ENCODE measurements around the gene RNF41.

DNA sequence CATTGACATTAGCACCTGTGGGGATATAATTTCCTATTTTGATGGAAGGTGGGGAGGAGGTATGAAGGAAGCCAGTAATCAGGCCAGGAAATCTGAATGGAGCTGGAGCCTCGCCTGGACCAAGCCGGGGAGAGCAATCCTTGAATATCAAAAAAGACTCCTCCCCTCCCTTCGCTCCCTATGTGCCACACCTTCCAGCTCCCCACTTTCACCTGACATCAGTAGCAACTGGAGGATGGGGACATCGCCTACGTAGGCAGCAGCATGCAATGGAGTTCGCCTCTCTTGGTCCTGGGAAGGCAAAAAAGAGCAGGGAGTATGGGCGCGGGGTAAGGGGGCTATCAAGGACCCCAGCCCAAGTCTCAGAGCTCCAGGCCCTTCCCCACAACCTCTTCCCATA is 35.3 kb upstream of the RNF41 start:
- TF ChIP-seq MXI1 (IDR thresholded peaks at IDR 0.05; ENCODE audit: low read depth, low read length) (no peak), SMC3 (IDR thresholded peaks at IDR 0.05; ENCODE audit: low read depth, low read length) (no peak), POLR2AphosphoS5 (IDR thresholded peaks at IDR 0.05; ENCODE audit: low read depth, low read length) (no peak), RAD21 (IDR thresholded peaks at IDR 0.05; ENCODE audit: low read length) (no peak), SIN3A (IDR thresholded peaks at IDR 0.05; ENCODE audit: borderline replicate concordance, low read depth, low read length) (no peak), JUND (IDR thresholded peaks at IDR 0.05) (no peak), EP300 (IDR thresholded peaks at IDR 0.05; ENCODE audit: borderline replicate concordance in 1 of 2, low read depth in 1 of 2, low read length in 1 of 2) (no peak), TAF1 (IDR thresholded peaks at IDR 0.05; ENCODE audit: borderline replicate concordance, low read depth, low read length) (no peak), TEAD4 (IDR thresholded peaks at IDR 0.05; ENCODE audit: borderline replicate concordance, insufficient read depth) (no peak), GABPA (IDR thresholded peaks at IDR 0.05; ENCODE audit: low read depth) (no peak)
- TF ChIP-seq, protein P1, sequence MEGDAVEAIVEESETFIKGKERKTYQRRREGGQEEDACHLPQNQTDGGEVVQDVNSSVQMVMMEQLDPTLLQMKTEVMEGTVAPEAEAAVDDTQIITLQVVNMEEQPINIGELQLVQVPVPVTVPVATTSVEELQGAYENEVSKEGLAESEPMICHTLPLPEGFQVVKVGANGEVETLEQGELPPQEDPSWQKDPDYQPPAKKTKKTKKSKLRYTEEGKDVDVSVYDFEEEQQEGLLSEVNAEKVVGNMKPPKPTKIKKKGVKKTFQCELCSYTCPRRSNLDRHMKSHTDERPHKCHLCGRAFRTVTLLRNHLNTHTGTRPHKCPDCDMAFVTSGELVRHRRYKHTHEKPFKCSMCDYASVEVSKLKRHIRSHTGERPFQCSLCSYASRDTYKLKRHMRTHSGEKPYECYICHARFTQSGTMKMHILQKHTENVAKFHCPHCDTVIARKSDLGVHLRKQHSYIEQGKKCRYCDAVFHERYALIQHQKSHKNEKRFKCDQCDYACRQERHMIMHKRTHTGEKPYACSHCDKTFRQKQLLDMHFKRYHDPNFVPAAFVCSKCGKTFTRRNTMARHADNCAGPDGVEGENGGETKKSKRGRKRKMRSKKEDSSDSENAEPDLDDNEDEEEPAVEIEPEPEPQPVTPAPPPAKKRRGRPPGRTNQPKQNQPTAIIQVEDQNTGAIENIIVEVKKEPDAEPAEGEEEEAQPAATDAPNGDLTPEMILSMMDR (IDR thresholded peaks at IDR 0.05) = no peak
- TF ChIP-seq, protein P2, sequence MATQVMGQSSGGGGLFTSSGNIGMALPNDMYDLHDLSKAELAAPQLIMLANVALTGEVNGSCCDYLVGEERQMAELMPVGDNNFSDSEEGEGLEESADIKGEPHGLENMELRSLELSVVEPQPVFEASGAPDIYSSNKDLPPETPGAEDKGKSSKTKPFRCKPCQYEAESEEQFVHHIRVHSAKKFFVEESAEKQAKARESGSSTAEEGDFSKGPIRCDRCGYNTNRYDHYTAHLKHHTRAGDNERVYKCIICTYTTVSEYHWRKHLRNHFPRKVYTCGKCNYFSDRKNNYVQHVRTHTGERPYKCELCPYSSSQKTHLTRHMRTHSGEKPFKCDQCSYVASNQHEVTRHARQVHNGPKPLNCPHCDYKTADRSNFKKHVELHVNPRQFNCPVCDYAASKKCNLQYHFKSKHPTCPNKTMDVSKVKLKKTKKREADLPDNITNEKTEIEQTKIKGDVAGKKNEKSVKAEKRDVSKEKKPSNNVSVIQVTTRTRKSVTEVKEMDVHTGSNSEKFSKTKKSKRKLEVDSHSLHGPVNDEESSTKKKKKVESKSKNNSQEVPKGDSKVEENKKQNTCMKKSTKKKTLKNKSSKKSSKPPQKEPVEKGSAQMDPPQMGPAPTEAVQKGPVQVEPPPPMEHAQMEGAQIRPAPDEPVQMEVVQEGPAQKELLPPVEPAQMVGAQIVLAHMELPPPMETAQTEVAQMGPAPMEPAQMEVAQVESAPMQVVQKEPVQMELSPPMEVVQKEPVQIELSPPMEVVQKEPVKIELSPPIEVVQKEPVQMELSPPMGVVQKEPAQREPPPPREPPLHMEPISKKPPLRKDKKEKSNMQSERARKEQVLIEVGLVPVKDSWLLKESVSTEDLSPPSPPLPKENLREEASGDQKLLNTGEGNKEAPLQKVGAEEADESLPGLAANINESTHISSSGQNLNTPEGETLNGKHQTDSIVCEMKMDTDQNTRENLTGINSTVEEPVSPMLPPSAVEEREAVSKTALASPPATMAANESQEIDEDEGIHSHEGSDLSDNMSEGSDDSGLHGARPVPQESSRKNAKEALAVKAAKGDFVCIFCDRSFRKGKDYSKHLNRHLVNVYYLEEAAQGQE (IDR thresholded peaks at IDR 0.05; ENCODE audit: low read depth, low read length) = no peak
- TF ChIP-seq, protein P3, sequence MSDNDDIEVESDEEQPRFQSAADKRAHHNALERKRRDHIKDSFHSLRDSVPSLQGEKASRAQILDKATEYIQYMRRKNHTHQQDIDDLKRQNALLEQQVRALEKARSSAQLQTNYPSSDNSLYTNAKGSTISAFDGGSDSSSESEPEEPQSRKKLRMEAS (IDR thresholded peaks at IDR 0.05; ENCODE audit: low read depth) = no peak; the same call in 1 of the 2 replicates
- TF ChIP-seq, protein P4, sequence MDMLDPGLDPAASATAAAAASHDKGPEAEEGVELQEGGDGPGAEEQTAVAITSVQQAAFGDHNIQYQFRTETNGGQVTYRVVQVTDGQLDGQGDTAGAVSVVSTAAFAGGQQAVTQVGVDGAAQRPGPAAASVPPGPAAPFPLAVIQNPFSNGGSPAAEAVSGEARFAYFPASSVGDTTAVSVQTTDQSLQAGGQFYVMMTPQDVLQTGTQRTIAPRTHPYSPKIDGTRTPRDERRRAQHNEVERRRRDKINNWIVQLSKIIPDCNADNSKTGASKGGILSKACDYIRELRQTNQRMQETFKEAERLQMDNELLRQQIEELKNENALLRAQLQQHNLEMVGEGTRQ (IDR thresholded peaks at IDR 0.05; ENCODE audit: borderline replicate concordance, low read depth, low read length) = no peak
